Vagina (tissue), 2 donors: Measurements from ENCODE around the gene PPP2R2D.

Experiments used
- POLR2A ChIP-seq, 2 donors: fragments of 450-650 bp; IDR thresholded peaks; one replicate each; pipeline ENCODE4 v1.6.1; 2017; ENCODE audit warnings: antibody characterized with exemption in 2 of 2, mild to moderate bottlenecking in 2 of 2, moderate library complexity in 2 of 2
- POLR2AphosphoS5 ChIP-seq, 2 donors: sonication (generic); formaldehyde crosslinking; IDR thresholded peaks; one replicate each; pipeline ENCODE4 v1.9.0; 2017; ENCODE audit warnings: antibody characterized with exemption in 2 of 2, mild to moderate bottlenecking in 2 of 2, low read depth in 1 of 2; ENCODE audit not compliant: insufficient read depth in 1 of 2
- TF ChIP-seq, protein P1 (sequence below), 3 experiments: fragments of 450-650 bp in 2 of 3; fragments of 200-600 bp in 1 of 3; sonication (generic) in 1 of 3; IDR thresholded peaks; one replicate each; pipeline ENCODE4 v1.5.1; 2017 to 2019; ENCODE audit warnings: antibody characterized with exemption in 3 of 3, mild to moderate bottlenecking in 2 of 3, moderate library complexity in 2 of 3

DNA sequence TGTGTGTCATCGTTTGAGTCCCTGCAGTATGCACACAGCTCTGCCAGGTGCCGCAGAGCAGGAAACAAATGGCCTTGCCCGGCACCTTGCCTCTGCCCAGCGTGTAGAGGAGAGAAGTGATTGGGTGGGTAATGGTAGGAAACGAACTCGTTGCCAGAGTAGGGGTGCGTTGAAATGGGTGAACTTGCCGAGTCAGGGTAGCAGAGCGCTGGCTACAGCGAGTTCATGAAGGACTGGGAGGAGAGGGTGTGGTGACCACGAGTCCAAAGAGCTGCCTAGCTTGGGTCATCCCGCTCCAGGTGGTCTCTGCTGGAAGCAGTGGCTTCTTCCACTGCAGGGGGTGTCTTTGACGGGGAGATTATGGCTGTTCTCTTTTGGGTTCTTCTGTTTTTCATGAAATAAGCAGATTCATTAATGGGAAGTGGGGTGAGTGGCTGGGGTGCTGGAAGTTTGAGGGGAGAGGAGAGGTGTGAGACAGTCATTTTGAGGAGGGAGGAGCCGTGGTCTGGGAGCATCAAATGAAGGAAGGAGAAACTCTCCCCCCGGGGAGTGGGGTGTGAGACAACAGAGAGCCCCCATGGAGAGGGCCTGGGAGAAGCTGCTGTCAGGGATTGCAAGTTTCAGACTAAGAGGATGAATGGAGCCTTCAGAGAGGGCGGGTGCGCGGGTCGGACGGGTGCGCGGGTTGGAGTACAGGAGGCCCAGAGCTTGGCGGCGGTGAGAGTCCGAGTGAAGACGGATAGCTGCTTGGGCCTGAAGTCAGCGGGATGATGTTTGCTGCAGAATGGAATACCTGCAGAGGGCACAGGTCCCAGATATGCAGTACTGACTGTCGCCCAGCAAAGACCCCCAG is 26.2 kb downstream of the PPP2R2D start:
- TF ChIP-seq POLR2AphosphoS5 (IDR thresholded peaks at IDR 0.05; ENCODE audit: insufficient read depth in 1 of 2, low read depth in 1 of 2), result no peak
- TF ChIP-seq, protein P1, sequence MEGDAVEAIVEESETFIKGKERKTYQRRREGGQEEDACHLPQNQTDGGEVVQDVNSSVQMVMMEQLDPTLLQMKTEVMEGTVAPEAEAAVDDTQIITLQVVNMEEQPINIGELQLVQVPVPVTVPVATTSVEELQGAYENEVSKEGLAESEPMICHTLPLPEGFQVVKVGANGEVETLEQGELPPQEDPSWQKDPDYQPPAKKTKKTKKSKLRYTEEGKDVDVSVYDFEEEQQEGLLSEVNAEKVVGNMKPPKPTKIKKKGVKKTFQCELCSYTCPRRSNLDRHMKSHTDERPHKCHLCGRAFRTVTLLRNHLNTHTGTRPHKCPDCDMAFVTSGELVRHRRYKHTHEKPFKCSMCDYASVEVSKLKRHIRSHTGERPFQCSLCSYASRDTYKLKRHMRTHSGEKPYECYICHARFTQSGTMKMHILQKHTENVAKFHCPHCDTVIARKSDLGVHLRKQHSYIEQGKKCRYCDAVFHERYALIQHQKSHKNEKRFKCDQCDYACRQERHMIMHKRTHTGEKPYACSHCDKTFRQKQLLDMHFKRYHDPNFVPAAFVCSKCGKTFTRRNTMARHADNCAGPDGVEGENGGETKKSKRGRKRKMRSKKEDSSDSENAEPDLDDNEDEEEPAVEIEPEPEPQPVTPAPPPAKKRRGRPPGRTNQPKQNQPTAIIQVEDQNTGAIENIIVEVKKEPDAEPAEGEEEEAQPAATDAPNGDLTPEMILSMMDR (IDR thresholded peaks at IDR 0.05), result no peak
- TF ChIP-seq POLR2A (IDR thresholded peaks at IDR 0.05), result no peak
